Esophagus (tissue), 2 donors: ENCODE data around the gene ATP5PO. TPM values are rescaled to one million over a fixed set of nuclear protein-coding genes. Genes with fewer than 3 reads are reported as not detected.

Source experiments
- H3K27ac ChIP-seq, 2 donors: one replicate each; pipeline ENCODE4 v1.5.1; 2013; ENCODE audit warnings: low read depth in 2 of 2, mild to moderate bottlenecking in 2 of 2, inconsistent platforms in 1 of 2, low read length in 1 of 2, moderate library complexity in 1 of 2
- H3K27me3 ChIP-seq, 2 donors: one replicate each; pipeline ENCODE4 v1.6.1; 2013; ENCODE audit warnings: low read length in 2 of 2, control low read depth in 1 of 2, mild to moderate bottlenecking in 1 of 2; ENCODE audit not compliant: insufficient read depth in 2 of 2, control insufficient read depth in 1 of 2
- H3K36me3 ChIP-seq, 2 donors: one replicate each; pipeline ENCODE4 v1.6.1; 2013; ENCODE audit warnings: low read length in 1 of 2; ENCODE audit not compliant: control insufficient read depth in 2 of 2, insufficient read depth in 2 of 2
- H3K4me1 ChIP-seq, 2 donors: one replicate each; pipeline ENCODE4 v1.6.1; 2013; ENCODE audit warnings: low read length in 1 of 2; ENCODE audit not compliant: control insufficient read depth in 2 of 2, insufficient read depth in 2 of 2
- H3K4me3 ChIP-seq, 2 donors: one replicate each; pipeline ENCODE4 v1.5.1; 2013; ENCODE audit warnings: low read length in 2 of 2, mild to moderate bottlenecking in 2 of 2, low read depth in 1 of 2, moderate library complexity in 1 of 2
- H3K9me3 ChIP-seq, 2 donors: one replicate each; pipeline ENCODE4 v1.6.1; 2013; ENCODE audit warnings: mild to moderate bottlenecking in 2 of 2, low read depth in 1 of 2, low read length in 1 of 2, moderate library complexity in 1 of 2; ENCODE audit not compliant: control insufficient read depth in 2 of 2, insufficient read depth in 1 of 2
- WGBS, 2 donors: extraction: QIAGEN DNeasy Blood & Tissue Kit; methylation state at CpG; one replicate each; pipeline ENCODE4 v1.1.7; 2013; 5-methylcytosine and 5-hydroxymethylcytosine counted together
- polyA plus RNA-seq, 2 donors: library from polyadenylated mRNA; stranded (reverse); fragments of 200-250 nt; gene quantifications; one replicate each; pipeline ENCODE4 v1.2.3, GENCODE V29; 2013
- donor health status: healthy with polysubstance abuse.
- donor health status: Bipolar disorder and iron deficiency.

Gene ATP5PO
- polyA plus RNA-seq, 2 donors, result 246 to 329 TPM

DNA sequence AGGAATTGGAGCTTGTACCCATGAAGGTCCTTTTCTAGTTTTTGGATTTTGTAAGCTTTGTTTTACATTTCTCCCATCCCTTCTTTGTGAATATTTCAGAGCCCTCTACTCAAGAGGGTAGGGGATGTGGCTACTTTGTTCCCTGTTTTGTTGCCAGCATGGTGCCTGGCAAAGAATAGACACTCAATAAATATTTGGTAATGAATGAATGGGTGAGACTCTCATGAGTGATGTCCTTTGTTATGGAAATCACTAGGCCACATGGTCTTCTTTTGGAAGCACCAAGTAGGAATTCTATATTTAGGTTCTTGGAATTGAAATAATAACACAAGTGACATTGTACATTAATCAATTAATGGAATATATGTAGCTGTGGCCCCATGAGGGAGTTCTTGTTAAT, 26.8 kb upstream of the ATP5PO start:
- H3K4me1 ChIP-seq, result peaks cover 2% of the 10 kb centered on the region in 2 donors
- no peak overlapping the region for H3K4me3 ChIP-seq
- H3K27ac ChIP-seq, result no peak overlapping the region
- no peaks in the 10 kb centered on the region for H3K9me3 ChIP-seq
- no peaks in the 10 kb centered on the region for H3K27me3 ChIP-seq
- no peaks in the 10 kb centered on the region for H3K36me3 ChIP-seq

GRCh38 chr21:33940881-33941245, 25.3 kb upstream of the ATP5PO start:
- Histone ChIP-seq H3K9me3 (no peaks in the 10 kb centered on the region), H3K4me3 (no peak overlapping the region), H3K4me1 (peaks cover 2 to 3% of the 10 kb centered on the region in 2 donors), H3K36me3 (no peaks in the 10 kb centered on the region), H3K27ac (peak overlapping the region in 1 of 2 donors; percentile 36), H3K27me3 (no peaks in the 10 kb centered on the region)
- 70 to 75% methylated on average over 5 of the region's 5 CpGs for WGBS, 2 donors

GRCh38 chr21:33940164-33940880, 24.7 kb upstream of the ATP5PO start:
- WGBS, 2 donors, result 72 to 76% methylated on average over 15 of the region's 15 CpGs
- no peaks in the 10 kb centered on the region for H3K36me3 ChIP-seq
- H3K27me3 ChIP-seq, result no peaks in the 10 kb centered on the region
- H3K27ac ChIP-seq, result peak overlapping the region in 1 of 2 donors; percentile 13
- peaks cover 2 to 3% of the 10 kb centered on the region in 2 donors for H3K4me1 ChIP-seq
- no peaks in the 10 kb centered on the region for H3K9me3 ChIP-seq
- no peak overlapping the region for H3K4me3 ChIP-seq

- no peak overlapping the region for H3K4me3 ChIP-seq
- WGBS, 2 donors, result 38 to 57% methylated on average over 3 of the region's 3 CpGs
Observed at GRCh38 chr21:33939226-33939625, 23.6 kb upstream of the ATP5PO start.

GRCh38 chr21:33938381-33938780, 22.8 kb upstream of the ATP5PO start:
- WGBS, 2 donors, result 77 to 84% methylated on average over 3 of the region's 3 CpGs

More at GRCh38 chr21:33939226-33939625, 23.6 kb upstream of the ATP5PO start:
- H3K4me1 ChIP-seq, result peaks cover 2 to 3% of the 10 kb centered on the region in 2 donors
- H3K27ac ChIP-seq, result no peak overlapping the region
- H3K9me3 ChIP-seq, result no peaks in the 10 kb centered on the region
- H3K27me3 ChIP-seq, result no peaks in the 10 kb centered on the region
- no peaks in the 10 kb centered on the region for H3K36me3 ChIP-seq

DNA sequence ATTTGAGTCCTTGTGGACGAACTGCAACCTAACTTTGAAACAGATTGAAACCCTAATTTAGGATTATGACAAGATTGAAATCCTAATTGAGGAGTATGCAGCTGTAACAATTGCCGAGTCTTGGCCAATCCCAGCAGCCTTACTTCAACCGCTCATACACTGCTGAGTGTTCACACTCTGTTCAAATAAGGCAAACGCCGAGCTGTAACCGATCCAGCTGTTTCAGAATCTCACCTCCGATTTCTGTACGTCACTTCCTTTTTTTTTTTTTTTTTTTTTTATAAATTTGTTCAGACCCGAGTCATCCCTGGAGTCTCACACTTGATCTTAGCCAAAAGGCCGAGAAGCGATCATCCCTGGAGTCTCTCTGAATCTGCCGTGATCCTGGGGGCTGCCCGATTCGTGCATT, 22.3 kb upstream of the ATP5PO start:
- peaks cover 2 to 3% of the 10 kb centered on the region in 2 donors for H3K4me1 ChIP-seq
- no peaks in the 10 kb centered on the region for H3K36me3 ChIP-seq
- no peaks in the 10 kb centered on the region for H3K27me3 ChIP-seq
- no peak overlapping the region for H3K4me3 ChIP-seq
- H3K9me3 ChIP-seq, result no peaks in the 10 kb centered on the region
- 80 to 84% methylated on average over 14 of the region's 14 CpGs for WGBS, 2 donors
- no peak overlapping the region for H3K27ac ChIP-seq

More at GRCh38 chr21:33938381-33938780, 22.8 kb upstream of the ATP5PO start:
- no peaks in the 10 kb centered on the region for H3K36me3 ChIP-seq
- no peaks in the 10 kb centered on the region for H3K9me3 ChIP-seq
- H3K4me3 ChIP-seq, result no peak overlapping the region
- no peaks in the 10 kb centered on the region for H3K27me3 ChIP-seq
- H3K27ac ChIP-seq, result no peak overlapping the region
- peaks cover 2 to 3% of the 10 kb centered on the region in 2 donors for H3K4me1 ChIP-seq

DNA sequence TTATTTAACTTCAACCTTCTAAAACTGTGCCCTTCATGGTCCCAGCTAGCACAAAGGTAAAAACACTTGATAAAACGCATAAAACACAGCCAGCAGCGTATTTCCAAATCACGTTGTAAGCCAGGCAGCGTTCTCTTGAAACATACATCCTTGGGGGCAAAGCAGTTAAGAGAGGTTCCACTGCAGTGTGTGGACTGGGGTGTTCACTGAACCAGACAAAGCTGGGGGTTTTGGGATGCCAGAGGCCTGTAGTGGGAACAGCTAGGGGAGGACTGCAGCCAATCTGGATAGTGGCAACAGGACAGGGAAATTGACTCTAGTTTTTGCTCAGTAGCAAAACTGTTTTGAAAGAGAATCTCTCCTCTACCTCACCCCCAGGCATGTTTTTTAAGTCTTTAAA, 21.5 kb upstream of the ATP5PO start:
- no peaks in the 10 kb centered on the region for H3K9me3 ChIP-seq
- no peaks in the 10 kb centered on the region for H3K27me3 ChIP-seq
- H3K4me1 ChIP-seq, result peaks cover 2 to 3% of the 10 kb centered on the region in 2 donors
- no peaks in the 10 kb centered on the region for H3K36me3 ChIP-seq
- 85 to 86% methylated on average over 4 of the region's 4 CpGs for WGBS, 2 donors
- H3K4me3 ChIP-seq, result no peak overlapping the region
- H3K27ac ChIP-seq, result no peak overlapping the region

- Histone ChIP-seq H3K4me1 (peaks cover 2 to 3% of the 10 kb centered on the region in 2 donors), H3K27ac (no peak overlapping the region), H3K36me3 (no peaks in the 10 kb centered on the region), H3K9me3 (no peaks in the 10 kb centered on the region), H3K4me3 (no peak overlapping the region), H3K27me3 (no peaks in the 10 kb centered on the region)
- 51 to 52% methylated on average over 4 of the region's 4 CpGs for WGBS, 2 donors
Observed at GRCh38 chr21:33936301-33937038, 20.9 kb upstream of the ATP5PO start.

DNA sequence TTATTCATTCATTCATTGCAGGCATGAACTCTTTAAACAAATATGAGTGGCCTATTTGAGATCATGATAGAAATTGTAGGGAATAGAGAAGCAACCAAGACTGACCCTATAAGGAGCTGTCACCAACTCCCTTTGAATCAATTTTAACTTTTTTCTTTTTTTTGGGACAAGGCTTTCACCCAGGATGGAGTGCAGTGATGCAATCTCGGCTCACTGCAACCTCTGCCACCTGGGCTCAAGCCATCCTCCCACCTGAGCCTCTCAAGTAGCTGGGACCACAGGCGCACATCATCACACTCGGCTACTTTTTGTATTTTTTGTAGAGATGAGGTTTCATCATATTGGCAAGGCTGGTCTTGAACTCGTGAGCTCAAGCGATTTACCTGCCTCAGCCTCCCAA, 17.1 kb upstream of the ATP5PO start:
- H3K4me3 ChIP-seq, result peak overlapping the region in 1 of 2 donors; percentile 60

More for the DNA sequence above, 17.1 kb upstream of the ATP5PO start:
- no peaks in the 10 kb centered on the region for H3K27me3 ChIP-seq
- H3K27ac ChIP-seq, result no peak overlapping the region
- peaks cover 0 to 3% of the 10 kb centered on the region in 2 donors for H3K4me1 ChIP-seq
- no peaks in the 10 kb centered on the region for H3K36me3 ChIP-seq
- WGBS, 2 donors, result 76 to 88% methylated on average over 5 of the region's 5 CpGs
- no peaks in the 10 kb centered on the region for H3K9me3 ChIP-seq
